K562 (cell line): ENCODE data around the gene DNAH1. TPM values are rescaled to one million over a fixed set of nuclear protein-coding genes. Genes with fewer than 3 reads are reported as not detected.

Source experiments
- ATAC-seq: fragments of 200-7000 bp; cut with Tn5 transposase; 3 replicates; pipeline ENCODE4 v1.9.1; 2020; ENCODE audit warnings: moderate library complexity
- BruUV-seq: library from RNA; stranded (reverse); fragments of 400-500 nt; replicated peaks from 2 replicates; lab custom pipeline; 2021; lab: Mats Ljungman, UMichigan
- CTCF ChIA-PET: fragments of 300-600 bp; formaldehyde crosslinking; extraction: SDS; loops from one replicate; lab custom pipeline; 2021; ENCODE audit warnings: low intra/inter-chr PET ratio; lab: Yijun Ruan, JAX
- POLR2A ChIA-PET: fragments of 300-600, 350-650 bp; sonication (Branson Sonifier 250); formaldehyde crosslinking; extraction: SDS; loops from one replicate; lab custom pipeline; 2021; ENCODE audit warnings: antibody characterized with exemption, inconsistent platforms; lab: Yijun Ruan, JAX
- DNase-seq, 4 experiments: peaks; one replicate each; pipeline versions ENCODE4 v3.0.0 to v3.0.0-alpha.2; 2011 to 2018; ENCODE audit warnings: low spot score in 3 of 4, mixed read lengths in 3 of 4; ENCODE audit errors: extremely low read depth in 1 of 4
- FAIRE-seq: peaks from 2 replicates; lab custom pipeline; 2011; peaks lifted over from hg19 to GRCh38; lab: Jason Lieb, UNC
- H2AFZ ChIP-seq: 2 replicates; pipeline ENCODE4 v1.6.0; 2011; ENCODE audit warnings: low read depth, low read length, control low read depth, inconsistent platforms
- H3K27ac ChIP-seq: fragments of 200-600 bp; 3 replicates; pipeline ENCODE4 v1.8.0; 2011; ENCODE audit warnings: low read depth, mild to moderate bottlenecking, control low read depth, inconsistent platforms, low read length, moderate library complexity, mixed read lengths; ENCODE audit errors: extremely low read depth
- H3K27me3 ChIP-seq, 2 experiments: fragments of 300-600 bp in 1 of 2; 2 replicates in 1 of 2; 3 replicates in 1 of 2; pipeline versions ENCODE4 v1.6.0 to v1.8.0; 2011; ENCODE audit warnings: inconsistent platforms in 2 of 2, low read length in 2 of 2, mild to moderate bottlenecking in 1 of 2, mixed read lengths in 1 of 2, moderate library complexity in 1 of 2; ENCODE audit not compliant: control insufficient read depth in 2 of 2, insufficient read depth in 2 of 2
- H3K36me3 ChIP-seq: fragments of 300-600 bp; 3 replicates; pipeline ENCODE4 v1.8.0; 2011; ENCODE audit warnings: mild to moderate bottlenecking, low read length, inconsistent platforms; ENCODE audit not compliant: control insufficient read depth, insufficient read depth
- H3K4me1 ChIP-seq, 2 experiments: fragments of 200-600 bp in 1 of 2; replicated peaks in 1 of 2; 2 replicates in 1 of 2; 3 replicates in 1 of 2; pipeline versions ENCODE4 v1.5.1 to v1.8.0; 2011; ENCODE audit warnings: inconsistent platforms in 2 of 2, low read length in 2 of 2, mild to moderate bottlenecking in 1 of 2, mixed read lengths in 1 of 2, moderate library complexity in 1 of 2; ENCODE audit not compliant: control insufficient read depth in 2 of 2, insufficient read depth in 2 of 2
- H3K4me2 ChIP-seq: 2 replicates; pipeline ENCODE4 v1.6.1; 2011; ENCODE audit warnings: low read length, control low read depth, inconsistent platforms, mixed read lengths; ENCODE audit not compliant: insufficient read depth
- H3K4me3 ChIP-seq: fragments of 200-600 bp; sonication (generic), shearing (Covaris generic); 2 replicates; pipeline ENCODE4 v1.5.1; 2016; ENCODE audit warnings: control low read depth, inconsistent platforms
- H3K79me2 ChIP-seq: fragments of 200-600 bp; 3 replicates; pipeline ENCODE4 v1.8.0; 2011; ENCODE audit warnings: low read length, inconsistent platforms; ENCODE audit not compliant: control insufficient read depth, insufficient read depth
- H3K9ac ChIP-seq, 2 experiments: 2 replicates each; pipeline versions ENCODE4 v1.6.0 to v1.6.1; 2011; ENCODE audit warnings: low read depth in 2 of 2, low read length in 2 of 2, control low read depth in 1 of 2, inconsistent platforms in 1 of 2, mild to moderate bottlenecking in 1 of 2, mixed read lengths in 1 of 2; ENCODE audit not compliant: insufficient read depth in 1 of 2
- H3K9me1 ChIP-seq: one replicate; pipeline ENCODE4 v1.6.0; 2011; ENCODE audit warnings: inconsistent platforms, mild to moderate bottlenecking, low read length, moderate library complexity; ENCODE audit not compliant: control insufficient read depth, insufficient read depth
- H3K9me3 ChIP-seq: replicated peaks from 2 replicates; pipeline ENCODE4 v1.5.1; 2011; ENCODE audit warnings: low read depth, low read length, inconsistent platforms; ENCODE audit not compliant: control insufficient read depth, insufficient read depth
- H4K20me1 ChIP-seq: replicated peaks from 2 replicates; pipeline ENCODE4 v1.6.1; 2011; ENCODE audit warnings: low read length, inconsistent platforms, mixed read lengths; ENCODE audit not compliant: control insufficient read depth, insufficient read depth
- CEBPB ChIP-seq: fragments of 450-650 bp; IDR thresholded peaks from 2 replicates; pipeline ENCODE4 v1.6.1; 2016; ENCODE audit warnings: missing genetic modification characterization, missing compliant biosample characterization
- CTCFL ChIP-seq: IDR thresholded peaks from 2 replicates; pipeline ENCODE4 v1.6.1; 2011; ENCODE audit warnings: borderline replicate concordance, low read depth, mild to moderate bottlenecking, moderate library complexity, low read length; ENCODE audit not compliant: insufficient read depth, poor library complexity, severe bottlenecking
- E2F6 ChIP-seq, 2 experiments: IDR thresholded peaks; 2 replicates each; pipeline ENCODE4 v1.6.1; 2011; ENCODE audit warnings: borderline replicate concordance in 1 of 2, control low read depth in 1 of 2, low read depth in 1 of 2, low read length in 1 of 2, mild to moderate bottlenecking in 1 of 2, mixed read lengths in 1 of 2, moderate library complexity in 1 of 2; ENCODE audit not compliant: insufficient read depth in 1 of 2, insufficient read length in 1 of 2, poor library complexity in 1 of 2, severe bottlenecking in 1 of 2; ENCODE audit errors: extremely low read depth in 1 of 2
- GTF2A2 ChIP-seq: IDR thresholded peaks from 2 replicates; pipeline ENCODE4 v1.6.1; 2016; ENCODE audit warnings: mild to moderate bottlenecking, missing genetic modification characterization, missing compliant biosample characterization
- TBP ChIP-seq: optimal IDR thresholded peaks from 2 replicates; pipeline ENCODE3; 2011; ENCODE audit warnings: low read depth, low read length, improper control_type of control experiment
- XRCC3 ChIP-seq: fragments of 450-650 bp; IDR thresholded peaks from 2 replicates; pipeline ENCODE4 v1.6.1; 2017; ENCODE audit warnings: mild to moderate bottlenecking, moderate library complexity
- ZFP30 ChIP-seq: fragments of 250-450 bp; sonication (Bioruptor Pico); IDR thresholded peaks from 2 replicates; pipeline ENCODE4 v1.8.0; 2022; ENCODE audit warnings: moderate library complexity, mild to moderate bottlenecking, inconsistent platforms, borderline replicate concordance
- WGBS: fragments of 100-300 bp; shearing (Covaris generic); methylation state at CpG from one replicate; pipeline ENCODE4 v1.1.6; 2016; ENCODE audit warnings: low coverage, mixed read lengths; ENCODE audit not compliant: insufficient coverage; ENCODE audit errors: missing lambda C conversion rate; 5-methylcytosine and 5-hydroxymethylcytosine counted together
- in situ Hi-C: fragments of 300-500 bp; cut with MboI; formaldehyde crosslinking; loops from 4 replicates; pipeline ENCODE4 v1.15.0; 2018; ENCODE audit warnings: inconsistent platforms, mixed read lengths
- intact Hi-C: fragments of 100-400 bp; cut with micrococcal nuclease; formaldehyde crosslinking; loops from 2 replicates; pipeline ENCODE4 v1.14.2; 2022
- polyA plus RNA-seq, 8 experiments: library from polyadenylated mRNA; depleted of rRNA in 4 of 8; stranded (reverse) in 5 of 8; unstranded in 3 of 8; fragments of >200 nt; fragmentation: Nextera tagmentation in 2 of 8; fragmentation: Illumina TruSeq in 1 of 8; extraction: Ambion mirVana in 2 of 8; extraction: Trizol in 1 of 8; gene quantifications; 2 replicates each; pipeline versions ENCODE4 v1.2.1 to v1.2.3, GENCODE V29; 2011 to 2014; ENCODE audit warnings: inconsistent platforms in 1 of 8, missing spikeins in 1 of 8
- total RNA-seq, 7 experiments: library from RNA; depleted of rRNA in 6 of 7; stranded (reverse); fragments of >200 nt in 6 of 7; fragmentation: Illumina TruSeq in 2 of 7; extraction: Trizol in 2 of 7; gene quantifications; 2 replicates each; pipeline versions ENCODE4 v1.2.1 to v1.2.3, GENCODE V29; 2011 to 2021; ENCODE audit warnings: low replicate concordance in 1 of 7

DNAH1 gene
- total and polyA plus RNA-seq, 9 of the 15 experiments (the other 6 are each of a cell fraction or from before 2014, with no cell fraction given): 0.04 to 0.84 (median 0.50) TPM

DNA sequence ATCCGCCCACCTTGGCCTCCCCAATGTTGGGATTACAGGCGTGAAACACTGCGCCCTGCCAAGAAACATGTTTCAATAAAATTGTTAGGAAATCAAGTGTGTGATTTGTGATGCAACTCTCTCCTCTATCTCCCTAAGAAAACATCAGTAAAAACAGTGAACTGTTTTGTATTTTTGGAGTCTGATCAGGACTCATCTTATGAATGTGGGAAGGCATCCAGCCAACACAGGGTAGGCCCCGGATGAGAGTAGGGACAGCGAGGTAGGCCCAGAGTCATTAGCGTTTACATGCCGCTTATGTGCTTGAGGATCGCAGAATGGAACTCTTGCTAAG lies 29.4 kb upstream of the DNAH1 start:
- Histone ChIP-seq H3K4me1 (peaks cover 16% of the 10 kb centered on the region in 2 experiments; a peak in 4 of 5 replicates), H3K9ac (peak overlapping the region; percentile 93 to 99)
- 51% methylated on average over 8 of the region's 8 CpGs for WGBS

More for the DNA sequence above, 29.4 kb upstream of the DNAH1 start:
- peak overlapping the region; percentile 90 for H3K4me2 ChIP-seq
- H3K9me1 ChIP-seq: peaks cover 3% of the 10 kb centered on the region
- peaks cover 21% of the 10 kb centered on the region for H3K79me2 ChIP-seq
- TF ChIP-seq TBP: no peak
- no peak for TF ChIP-seq CTCFL
- no peak for TF ChIP-seq XRCC3
- no peak for TF ChIP-seq GTF2A2 (tag)
- TF ChIP-seq ZFP30: no peak
- no peak for TF ChIP-seq E2F6 (IDR thresholded peaks at IDR 0.05; ENCODE audit: borderline replicate concordance in 1 of 2, extremely low read depth in 1 of 2, insufficient read depth in 1 of 2, insufficient read length in 1 of 2, low read depth in 1 of 2, low read length in 1 of 2, poor library complexity in 1 of 2, severe bottlenecking in 1 of 2)
- peak; percentile 10; the same call in 1 of the 2 replicates for TF ChIP-seq CEBPB (tag)
- DNase-seq (no peak), FAIRE-seq (no peak), ATAC-seq (no peak; the same call in 2 of the 3 replicates)
- H3K27me3 ChIP-seq: no peaks in the 10 kb centered on the region
- ChIA-PET POLR2A (interaction anchor here (0.9 to 2.8 kb wide), 5 partner anchors 9 to 125 kb away, joined by 3 to 29 read pairs (median 5); partner anchors contain the start of gene WDR82), CTCF (no interaction called here)
- no TSS peak for BruUV-seq
- H3K36me3 ChIP-seq: peaks cover 4% of the 10 kb centered on the region; the same call in 2 of the 3 replicates
- H2AFZ ChIP-seq: no peak overlapping the region
- no peaks in the 10 kb centered on the region for H3K9me3 ChIP-seq
- H3K27ac ChIP-seq: peak overlapping the region; percentile 98
- no peaks in the 10 kb centered on the region for H4K20me1 ChIP-seq
- H3K4me3 ChIP-seq: peak overlapping the region; percentile 85
- intact Hi-C loops: loop anchor here (5.0 kb wide), 1 partner anchor 284 kb away; no protein-coding TSS in a partner anchor
- in situ Hi-C loops: no loop called here
